Upper lobe of left lung (tissue), 4 donors: ENCODE results near the gene BOD1L2.

ENCODE experiments used
- CTCF ChIP-seq, 6 experiments: fragments of 450-650 bp in 4 of 6; fragments of 200-600 bp in 2 of 6; sonication (generic) in 2 of 6; IDR thresholded peaks; one replicate each; pipeline ENCODE4 v1.5.1; 2016 to 2019; ENCODE audit warnings: antibody characterized with exemption in 6 of 6
- POLR2AphosphoS5 ChIP-seq, 2 donors: sonication (generic); formaldehyde crosslinking; IDR thresholded peaks; one replicate each; pipeline ENCODE4 v1.5.1; 2017; ENCODE audit warnings: antibody characterized with exemption in 2 of 2

GRCh38 chr18:57128220-57128932 is 18.5 kb upstream of the BOD1L2 start:
- TF ChIP-seq CTCF (IDR thresholded peaks at IDR 0.05) (no peak), POLR2AphosphoS5 (IDR thresholded peaks at IDR 0.05) (no peak)
